GM18870 (cell line): ENCODE data around the gene CDKN2B-AS1.

Experiments used
- ATAC-seq: cut with Tn5 transposase; IDR thresholded peaks from one replicate; pipeline ENCODE4 v1.9.1; 2021; ENCODE audit warnings: moderate library complexity; ENCODE audit not compliant: unreplicated experiment

CDKN2B-AS1 gene

DNA sequence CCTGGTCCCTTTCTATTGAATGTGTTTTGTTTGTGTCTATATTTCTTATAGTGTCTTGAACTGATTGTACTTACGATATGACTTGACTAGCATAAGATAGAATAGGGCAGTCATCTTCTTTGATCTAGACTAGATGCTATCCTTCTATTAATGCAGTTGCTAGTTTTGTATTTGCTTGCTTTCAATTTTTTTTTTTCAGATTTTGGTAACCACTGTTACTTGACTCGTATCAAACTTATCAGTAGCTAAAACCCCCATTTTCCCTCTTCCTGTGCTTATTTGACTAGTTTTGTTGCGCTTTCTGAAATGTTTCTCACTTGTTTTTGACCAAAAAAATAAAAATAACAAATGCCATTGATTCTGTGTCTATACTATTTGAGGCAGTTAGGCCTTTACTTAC is 83.5 kb downstream of the CDKN2B-AS1 start:
- ATAC-seq: no peak

GRCh38 chr9:22079873-22080341 is 85.3 kb downstream of the CDKN2B-AS1 start:
- ATAC-seq: peak; percentile 94

- no peak for ATAC-seq
Observed at GRCh38 chr9:22084336-22085035, 89.9 kb downstream of the CDKN2B-AS1 start.

DNA sequence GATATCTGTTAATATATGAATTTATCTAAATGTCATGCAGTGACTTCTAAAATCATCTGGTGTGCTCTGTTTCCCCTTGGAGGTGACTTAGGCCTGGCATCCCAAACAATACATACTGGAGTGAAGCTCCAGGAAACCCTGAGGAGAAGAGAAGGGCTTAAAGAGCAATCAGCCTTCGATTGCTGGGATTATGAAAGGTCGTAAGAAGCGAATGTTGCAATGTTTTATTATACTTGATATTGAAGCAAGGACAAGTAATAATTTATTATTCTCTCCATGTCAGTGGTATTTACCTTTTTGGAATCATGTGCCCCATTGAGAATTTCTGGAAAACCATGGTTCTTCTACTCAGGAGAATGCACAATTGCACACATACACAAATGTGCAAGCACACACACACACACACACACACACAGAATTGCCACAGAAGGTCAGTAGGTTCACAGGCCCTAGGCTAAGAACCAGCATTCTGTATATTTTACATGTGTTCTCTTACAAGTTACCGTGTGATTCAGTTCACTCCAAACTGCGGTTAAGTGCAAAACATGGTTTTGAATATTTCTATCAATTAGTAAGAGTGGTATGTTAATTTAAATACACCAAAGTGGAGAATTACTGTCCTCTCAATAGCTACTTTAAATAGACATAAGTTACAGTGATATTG is 93.6 kb downstream of the CDKN2B-AS1 start:
- no peak for ATAC-seq

DNA sequence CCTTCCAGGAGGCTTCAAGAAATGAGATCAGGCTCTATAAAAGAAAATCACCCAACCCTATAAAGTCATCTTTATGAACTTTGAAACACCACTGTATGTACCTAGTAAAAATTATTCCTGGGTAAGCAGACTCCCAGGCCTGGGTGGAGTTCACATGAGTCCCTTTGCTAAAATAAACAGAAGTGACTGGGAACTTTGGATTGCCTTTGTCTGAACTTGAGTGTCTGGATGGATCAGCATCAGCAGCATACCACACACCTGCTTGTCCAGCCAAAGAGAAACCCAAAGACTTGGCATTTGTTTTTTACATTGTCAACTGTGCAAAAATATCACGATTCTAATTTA is 94.1 kb downstream of the CDKN2B-AS1 start:
- no peak for ATAC-seq

- ATAC-seq: no peak
Observed at GRCh38 chr9:22097707-22098106, 103.1 kb downstream of the CDKN2B-AS1 start.

GRCh38 chr9:22098643-22099332 is 104.2 kb downstream of the CDKN2B-AS1 start:
- ATAC-seq: no peak

- ATAC-seq: no peak
Observed at GRCh38 chr9:22100626-22101025, 106.0 kb downstream of the CDKN2B-AS1 start.

GRCh38 chr9:22102146-22103053 is 107.8 kb downstream of the CDKN2B-AS1 start:
- ATAC-seq: no peak

DNA sequence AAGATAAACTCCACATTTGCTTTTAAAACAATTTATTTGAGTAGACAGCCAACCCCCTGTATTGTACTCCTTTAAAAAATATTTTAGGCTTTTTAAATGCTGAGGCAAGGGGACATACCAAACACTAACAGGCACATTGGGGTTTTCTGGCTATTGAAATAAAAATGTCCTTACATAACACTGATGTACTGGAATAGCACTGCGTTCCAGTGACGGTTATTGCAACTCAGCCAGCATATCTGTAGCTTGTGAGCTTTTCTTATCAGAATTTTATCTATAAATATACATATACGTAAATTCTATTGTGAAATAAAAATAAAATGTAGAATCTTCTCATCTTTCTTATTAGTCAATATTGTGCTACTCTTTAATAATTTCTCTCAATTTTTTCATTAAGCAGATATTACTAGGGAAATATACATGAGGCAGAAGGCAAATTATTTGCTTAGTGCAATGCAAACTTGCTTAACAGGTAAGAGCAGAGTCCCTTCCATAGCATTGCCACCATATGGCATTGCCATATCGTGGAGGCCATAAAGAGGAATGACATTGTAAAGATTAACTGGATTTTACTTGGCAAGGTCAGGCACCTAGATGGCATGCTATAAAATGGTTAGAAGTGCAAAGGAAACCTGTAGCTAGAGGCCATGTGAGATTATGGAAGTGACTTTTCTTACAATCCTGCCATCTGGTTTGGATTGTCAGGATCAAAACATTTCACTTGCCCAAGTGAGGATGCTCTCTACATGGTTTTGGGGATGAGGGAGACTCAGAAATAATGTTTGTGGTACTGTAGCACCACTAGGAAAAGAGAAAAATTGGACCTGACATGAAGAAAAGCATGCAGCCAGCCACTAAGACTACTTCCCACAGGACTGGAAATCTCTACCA is 109.3 kb downstream of the CDKN2B-AS1 start:
- no peak for ATAC-seq

DNA sequence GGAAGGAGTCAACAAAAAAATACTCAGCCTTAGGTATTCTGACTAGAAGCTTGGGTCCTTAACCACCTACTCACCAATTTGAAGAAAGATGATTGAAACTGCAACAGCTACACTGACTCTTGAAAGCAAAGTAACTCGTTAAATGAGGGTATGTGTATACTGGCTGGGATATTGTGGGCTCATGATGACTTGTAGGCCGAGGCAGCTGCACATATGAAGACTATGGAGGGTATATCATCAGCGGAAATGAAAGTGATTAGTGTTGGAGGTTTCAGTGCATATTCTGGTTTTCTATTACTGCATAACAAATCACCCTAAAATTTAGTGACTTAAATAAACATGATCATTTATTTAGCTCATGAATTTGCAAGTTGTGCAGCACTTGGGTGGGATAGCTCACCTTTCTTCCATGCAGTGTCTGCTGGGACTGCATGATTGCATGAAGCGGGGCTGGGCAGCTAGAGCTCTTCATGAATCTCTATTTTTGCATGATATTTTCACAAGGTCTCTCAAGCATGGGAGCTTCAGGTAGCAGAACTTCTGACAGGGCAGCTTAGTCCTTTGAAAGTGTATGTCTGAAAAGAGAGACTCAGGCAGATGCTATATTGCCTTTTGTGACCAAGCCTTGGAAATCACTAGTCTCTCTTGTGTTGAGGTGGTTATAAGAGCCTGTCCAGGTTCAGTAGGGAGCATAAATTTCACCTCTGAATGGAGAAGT is 110.6 kb downstream of the CDKN2B-AS1 start:
- peak; percentile 100 for ATAC-seq

DNA sequence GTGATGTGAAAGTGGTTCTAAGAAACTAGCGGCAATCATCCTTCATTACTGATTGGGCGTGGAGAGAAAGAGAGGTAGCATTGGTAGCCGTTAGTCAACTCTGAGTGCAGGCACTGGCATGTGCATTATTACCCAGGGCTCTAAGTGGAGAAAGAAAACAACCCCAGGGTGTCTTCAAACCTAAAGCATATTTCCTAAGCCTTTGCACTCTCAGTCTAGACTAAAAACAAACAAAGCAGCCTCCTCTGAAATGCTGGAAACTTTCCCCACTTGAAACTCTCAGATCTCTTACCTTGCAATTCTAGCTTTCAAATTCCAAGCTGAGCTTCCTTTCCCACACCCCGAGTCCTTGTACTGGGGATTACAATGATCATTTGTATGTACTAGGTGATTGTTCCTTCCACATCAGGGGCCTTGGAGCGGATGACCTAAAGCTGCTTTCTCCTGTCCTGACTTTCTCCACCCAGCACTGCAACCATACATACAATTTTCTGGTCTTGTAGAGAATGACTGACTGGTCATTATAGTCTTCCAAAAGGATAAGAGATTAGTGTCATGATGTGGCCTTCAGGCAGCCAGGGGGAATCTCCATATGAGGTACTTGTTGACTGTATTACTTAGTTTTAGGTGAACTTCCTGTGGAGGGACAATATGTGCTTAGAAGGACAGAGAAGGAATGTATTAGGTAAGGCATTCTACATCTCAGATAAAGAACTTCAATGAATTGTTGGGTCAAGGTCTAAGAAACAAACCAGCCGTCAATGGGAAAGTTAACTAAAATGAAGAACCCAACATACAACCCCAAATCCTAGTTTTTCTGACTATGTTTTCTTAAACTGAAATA is 112.8 kb downstream of the CDKN2B-AS1 start:
- no peak for ATAC-seq

DNA sequence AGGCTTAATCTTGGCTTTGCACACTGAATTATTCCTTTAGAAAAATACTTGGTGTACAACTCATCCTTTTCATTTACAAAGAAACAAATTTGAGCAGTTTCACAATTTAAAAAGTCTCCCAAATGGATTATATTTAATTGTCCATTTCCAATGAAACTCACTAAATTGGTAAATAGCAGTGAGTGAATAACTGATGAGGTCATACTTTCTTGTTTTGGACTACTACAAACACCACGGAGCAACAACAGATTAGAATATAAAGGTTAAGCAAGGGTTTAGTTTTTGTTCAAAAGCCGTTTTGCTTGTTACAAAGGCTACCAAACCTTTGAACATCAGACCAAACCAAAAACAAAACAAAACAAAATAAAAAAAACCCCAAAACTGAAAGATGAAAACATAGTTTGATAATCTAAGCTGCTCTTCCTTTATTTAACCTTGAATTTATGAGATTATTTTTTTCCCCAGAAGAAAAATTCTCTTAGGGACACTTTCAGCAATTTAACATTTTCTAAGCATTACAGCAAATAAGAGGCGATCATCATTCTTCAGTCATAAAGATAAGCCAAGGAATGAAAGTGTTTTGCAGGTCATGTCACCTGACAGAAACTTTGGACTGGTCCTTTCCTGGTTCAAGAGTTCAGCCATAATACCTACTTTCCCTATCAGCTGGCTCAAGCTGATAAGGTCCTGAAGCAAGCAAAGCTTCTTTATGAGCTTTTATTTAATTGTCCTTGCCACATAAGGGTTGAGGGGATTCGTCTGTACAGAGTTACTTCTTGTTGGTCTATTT is 114.2 kb downstream of the CDKN2B-AS1 start:
- ATAC-seq: no peak

DNA sequence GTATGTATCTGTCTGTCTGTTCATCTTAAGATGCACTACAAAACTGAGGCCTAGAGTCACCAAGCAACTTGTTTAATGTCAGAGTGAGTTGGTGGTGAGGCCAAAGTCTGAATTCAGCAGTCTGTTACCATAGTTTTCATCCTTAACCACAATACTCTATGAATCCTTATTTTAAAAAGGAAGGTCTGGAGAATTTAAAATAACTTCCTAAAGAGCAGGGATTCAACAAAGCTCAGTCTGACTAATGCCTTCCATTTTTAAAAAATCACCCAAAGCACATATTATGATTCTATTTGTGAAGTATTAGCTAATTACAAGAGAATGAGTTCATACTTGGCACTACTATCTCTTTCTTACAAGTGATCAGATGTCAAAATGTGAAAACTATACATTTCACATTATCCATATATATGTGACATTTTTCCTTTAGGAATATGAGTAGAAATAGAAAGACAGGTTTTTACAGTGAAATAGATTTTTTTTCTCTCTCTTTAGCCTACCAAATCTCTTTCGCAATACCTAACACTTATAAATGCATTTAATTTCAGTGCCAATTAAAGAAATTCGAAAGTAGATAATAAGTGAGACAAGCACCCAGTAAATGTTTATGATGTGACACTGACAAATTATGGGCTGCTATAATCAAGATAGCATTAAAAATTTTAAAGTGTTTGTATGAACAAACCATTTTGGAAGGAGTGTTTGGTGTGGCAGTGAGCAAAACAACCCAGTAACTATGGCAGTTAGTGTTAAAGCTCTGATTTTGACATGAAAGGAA is 116.8 kb downstream of the CDKN2B-AS1 start:
- ATAC-seq: no peak

- no peak for ATAC-seq
Observed at GRCh38 chr9:22111954-22112247, 117.3 kb downstream of the CDKN2B-AS1 start.

DNA sequence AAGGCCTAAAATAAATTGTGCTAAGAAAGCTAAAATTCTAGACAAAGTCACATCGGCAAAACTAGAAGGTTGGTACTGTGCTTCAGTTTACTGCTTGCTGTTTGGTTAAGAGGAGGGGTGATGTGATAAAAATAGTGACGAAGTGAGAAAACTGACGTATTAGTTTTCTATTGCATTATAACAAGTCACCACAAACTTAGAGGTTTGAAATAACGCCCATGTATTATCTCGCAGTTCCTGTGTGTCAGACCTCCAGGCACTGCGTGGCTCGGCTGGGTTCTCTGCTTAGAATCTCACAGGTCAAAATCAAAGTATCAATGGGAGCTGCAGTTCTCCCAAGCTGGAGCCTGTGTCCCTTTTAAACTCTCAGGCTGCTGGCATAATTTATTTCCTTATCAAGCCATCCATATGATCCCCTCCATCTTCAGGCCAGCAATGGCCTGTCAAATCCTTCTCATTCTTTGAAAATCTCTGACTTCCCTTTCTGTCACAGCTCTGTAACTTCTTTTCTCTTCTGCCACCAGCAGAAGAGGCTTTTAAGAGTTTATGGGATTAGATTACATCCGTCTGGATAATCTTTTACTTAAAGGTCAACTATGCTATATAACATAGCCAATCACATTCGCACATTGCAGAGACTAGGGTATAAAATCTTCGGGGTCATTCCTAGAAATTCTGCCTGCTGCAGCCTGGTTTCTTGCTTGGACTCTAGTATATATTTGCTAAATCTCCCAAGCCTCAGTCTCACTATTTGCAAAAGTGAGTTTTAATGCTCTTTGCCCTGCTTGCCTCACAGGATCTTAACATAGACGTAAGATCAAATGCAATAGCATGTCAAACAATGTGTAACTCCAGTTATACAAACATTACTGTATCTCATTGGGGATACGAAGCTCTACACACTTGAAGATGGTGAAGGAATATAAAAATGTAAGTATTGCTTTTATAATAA is 118.6 kb downstream of the CDKN2B-AS1 start:
- ATAC-seq: no peak
